Endometrium (tissue), 2 donors: ENCODE data around the gene GLRX3.
"Not testable (repeated sequence)": the region's sequence is repeated elsewhere in the genome, so short reads cannot be mapped to it uniquely, and the experiment has no call there.

Source experiments
- FAIRE-seq: peaks from 2 replicates; lab custom pipeline; 2012; peaks lifted over from hg19 to GRCh38; lab: Jason Lieb, UNC
- donor health status: control.
- donor health status: control.

Gene GLRX3

DNA sequence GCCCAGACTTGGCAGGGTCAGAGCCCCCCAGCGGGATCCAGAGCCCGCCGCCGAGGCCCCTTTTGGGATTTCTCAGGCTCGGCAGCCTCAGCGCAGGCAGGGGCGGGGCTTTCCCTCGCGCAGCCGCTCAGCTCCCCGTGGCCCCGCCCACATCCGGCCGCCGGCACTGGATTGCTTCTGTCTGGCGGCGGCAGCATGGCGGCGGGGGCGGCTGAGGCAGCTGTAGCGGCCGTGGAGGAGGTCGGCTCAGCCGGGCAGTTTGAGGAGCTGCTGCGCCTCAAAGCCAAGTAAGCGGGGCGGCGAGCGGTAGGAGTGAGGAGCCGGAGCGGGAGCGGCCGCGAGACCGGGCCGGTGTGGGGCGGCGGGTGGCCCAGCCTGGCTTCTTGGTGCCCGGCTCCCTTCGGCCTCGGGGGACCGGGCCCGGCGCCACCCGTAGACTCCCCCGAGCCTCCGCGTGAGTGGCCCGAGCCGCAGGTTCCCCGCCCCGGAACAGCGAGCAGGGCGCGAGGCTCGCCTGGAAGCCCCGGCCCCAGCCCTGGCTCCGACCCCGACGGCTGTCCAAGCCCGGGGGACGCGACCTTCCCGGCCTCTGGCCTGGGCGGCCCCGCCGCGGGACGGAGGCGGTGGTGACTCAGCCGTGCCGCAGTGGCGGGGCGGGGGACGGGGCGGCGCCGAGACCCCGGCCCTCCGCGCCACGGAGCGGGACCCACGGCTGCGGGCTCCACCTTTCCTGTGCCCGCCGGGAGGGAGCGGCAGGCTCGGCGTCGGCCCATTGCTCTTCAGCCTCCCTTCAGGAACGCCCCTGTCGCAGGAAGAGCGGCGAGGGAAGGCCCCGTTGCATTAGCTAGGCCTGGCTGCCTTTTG, at the start of gene GLRX3:
Gene GLRX3 (plus strand): TSS at position 166 of the 864 bp plus-strand sequence. CDS start 30 bp downstream, at position 196.
- FAIRE-seq: no peak

DNA sequence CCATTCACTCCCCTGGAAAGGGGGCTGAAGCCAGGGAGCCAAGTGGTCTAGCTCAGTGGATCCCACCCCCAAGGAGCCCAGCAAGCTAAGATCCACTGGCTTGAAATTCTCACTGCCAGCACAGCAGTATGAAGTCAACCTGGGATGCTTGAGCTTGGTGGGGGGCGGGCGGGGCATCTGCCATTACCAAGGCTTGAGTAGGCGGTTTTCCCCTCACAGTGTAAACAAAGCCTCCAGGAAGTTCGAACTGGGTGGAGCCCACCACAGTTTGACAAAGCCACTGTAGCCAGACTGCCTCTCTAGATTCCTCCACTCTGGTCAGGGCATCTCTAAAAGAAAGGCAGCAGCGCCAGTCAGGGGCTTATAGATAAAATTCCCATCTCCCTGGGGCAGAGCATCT, 45.6 kb upstream of the GLRX3 start:
- not testable (repeated sequence) for FAIRE-seq

DNA sequence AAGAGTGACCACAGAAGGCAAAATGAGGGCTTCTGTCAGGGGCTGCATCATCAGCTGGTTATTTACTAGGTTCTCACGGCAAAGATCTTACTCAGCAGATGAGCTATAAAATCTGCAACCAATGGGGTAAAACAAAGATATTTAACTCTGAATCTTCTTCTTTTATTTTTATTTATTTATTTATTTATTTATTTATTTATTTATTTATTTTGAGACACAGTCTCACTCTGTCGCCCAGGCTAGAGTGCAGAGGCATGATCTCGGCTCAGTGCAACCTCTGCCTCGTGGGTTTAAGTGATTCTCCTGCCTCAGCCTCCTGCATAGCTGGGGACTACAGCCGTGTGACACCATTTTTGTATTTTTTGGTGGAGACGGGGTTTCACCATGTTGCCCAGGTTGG, 36.8 kb upstream of the GLRX3 start:
- FAIRE-seq: no peak

DNA sequence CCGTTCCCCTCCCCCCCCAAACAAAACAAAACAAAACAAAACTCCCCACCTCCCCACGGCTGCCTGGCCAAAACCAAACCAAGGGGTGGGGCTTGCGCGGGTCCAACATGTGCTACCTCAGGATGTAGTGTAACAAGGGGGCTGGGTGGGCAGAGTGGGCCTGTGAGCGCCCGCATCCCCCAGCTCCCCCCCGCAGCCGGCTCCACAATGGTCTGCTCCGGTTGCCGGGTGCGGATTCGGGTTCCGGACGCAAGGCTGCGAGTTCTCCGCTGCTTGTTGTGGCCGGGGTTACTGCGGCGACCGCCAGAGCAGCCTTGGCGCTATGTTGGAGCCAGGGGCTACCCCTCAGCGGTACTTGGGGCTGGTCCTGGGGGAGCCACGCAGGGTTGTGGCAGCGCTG, 30.5 kb upstream of the GLRX3 start:
- FAIRE-seq: no peak

DNA sequence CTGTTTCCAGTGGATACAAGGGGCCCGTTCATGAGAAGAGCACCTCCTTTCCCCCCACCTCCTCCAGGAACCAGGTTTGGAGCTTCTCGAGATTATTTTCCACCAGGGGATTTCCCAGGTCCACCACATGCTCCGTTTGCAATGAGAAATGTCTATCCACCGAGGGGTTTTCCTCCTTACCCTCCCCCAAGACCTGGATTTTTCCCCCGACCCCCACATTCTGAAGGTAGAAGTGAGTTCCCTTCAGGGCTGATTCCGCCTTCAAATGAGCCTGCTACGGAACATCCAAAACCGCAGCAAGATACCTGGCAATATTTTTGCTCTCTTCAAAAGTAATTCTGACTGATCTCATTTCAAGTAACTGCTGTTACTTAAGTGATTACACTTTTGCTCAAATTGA, 28.0 kb upstream of the GLRX3 start:
- FAIRE-seq: not testable (repeated sequence)

DNA sequence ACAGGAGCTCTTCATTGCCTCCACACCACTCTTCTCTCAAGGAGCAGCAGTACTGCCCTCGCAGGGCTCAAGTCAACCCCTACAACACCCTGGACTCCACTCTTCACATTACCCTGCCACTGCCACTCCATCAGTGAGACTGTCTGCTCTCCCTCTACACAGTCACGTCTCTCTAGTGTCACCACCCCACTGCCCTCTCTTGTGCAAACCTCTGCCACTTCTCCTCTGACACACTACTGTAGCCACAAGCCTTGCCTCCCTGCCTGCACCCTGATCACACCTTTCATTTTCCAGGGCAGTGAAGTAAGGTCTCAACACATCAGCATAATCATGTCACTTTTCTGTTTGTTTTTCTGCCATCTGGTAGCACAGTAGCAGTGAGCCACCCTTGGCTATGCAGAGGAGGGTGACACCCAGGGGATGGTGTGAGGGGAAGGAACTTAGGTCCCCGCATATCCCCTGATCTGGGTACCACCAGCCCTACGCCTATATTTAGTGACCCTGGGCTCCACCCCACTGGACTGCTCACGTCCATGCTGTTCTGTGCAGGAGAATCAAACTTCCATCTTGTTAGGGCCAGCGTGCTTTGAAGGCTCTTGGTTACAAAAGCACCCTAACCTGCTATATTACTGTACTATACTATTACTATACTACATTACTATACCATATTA, 27.1 kb upstream of the GLRX3 start:
- FAIRE-seq: no peak

DNA sequence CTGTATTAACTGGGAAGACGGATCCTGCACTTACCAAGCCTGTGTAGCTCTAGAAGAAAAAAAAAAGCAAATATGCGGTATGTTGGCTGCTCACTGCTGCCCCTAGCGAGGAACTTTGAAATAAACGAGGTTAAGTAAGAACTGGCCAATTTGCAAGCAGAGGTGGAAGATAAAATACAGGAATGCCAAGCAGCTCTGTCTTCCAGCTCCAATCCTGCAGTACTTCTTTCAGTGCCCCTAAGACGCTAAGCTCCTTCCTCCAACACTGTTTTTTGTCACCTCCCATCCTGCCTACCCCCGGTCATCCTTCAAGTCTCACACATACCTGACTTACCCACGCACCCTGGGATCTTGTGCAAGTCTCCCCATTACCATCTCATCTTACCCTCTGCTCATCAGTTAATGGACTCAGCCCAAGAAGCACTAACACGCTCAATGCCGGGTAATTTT, 26.4 kb upstream of the GLRX3 start:
- FAIRE-seq: peak; percentile 60

DNA sequence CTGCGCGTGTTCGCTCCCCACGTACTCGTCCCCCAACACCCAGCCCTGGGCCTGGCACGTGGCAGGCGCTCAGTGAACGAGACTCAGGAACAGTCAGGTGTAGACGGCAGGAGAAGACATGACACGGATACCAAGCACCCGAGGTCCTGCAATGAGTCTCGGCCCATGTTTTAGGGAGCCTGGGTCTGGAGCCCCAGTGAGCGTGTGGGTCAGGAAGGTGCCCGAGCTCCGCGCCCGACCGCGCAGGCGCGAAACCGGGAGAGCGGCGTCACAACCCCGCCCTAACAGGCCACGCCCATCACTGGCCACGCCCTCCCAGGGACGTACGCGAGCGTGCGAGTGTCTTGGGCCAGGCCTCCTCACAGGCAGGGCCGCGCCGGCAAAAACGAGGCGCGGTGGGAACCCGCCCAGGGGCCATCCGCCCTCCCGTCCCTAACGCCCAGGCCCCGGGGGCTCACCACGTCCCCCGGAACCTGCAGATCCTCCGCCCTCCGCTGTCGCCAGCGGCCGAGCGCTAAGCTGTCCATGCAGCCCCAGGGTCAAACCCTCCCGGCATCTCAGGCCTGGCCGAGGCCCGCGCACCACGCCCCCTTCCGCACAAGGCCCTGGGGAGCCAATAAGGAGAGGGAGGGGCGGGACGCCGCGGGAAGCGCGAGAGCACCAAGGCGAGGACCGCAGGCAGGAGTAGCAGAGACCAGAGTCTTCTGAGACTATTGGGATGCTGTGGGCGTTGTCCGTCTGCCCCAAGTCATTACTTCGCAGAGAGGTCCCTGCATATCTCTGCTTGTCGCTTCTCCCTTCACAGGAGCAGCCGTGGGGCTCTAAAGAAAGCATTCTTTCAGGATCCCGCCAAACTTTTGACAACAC, 25.7 kb upstream of the GLRX3 start, which contains the start of gene C10orf143:
Gene C10orf143 (minus strand): TSS at position 585 of the 867 bp plus-strand sequence. CDS start 58 bp downstream, at position 527.
- FAIRE-seq: peak; percentile 37

DNA sequence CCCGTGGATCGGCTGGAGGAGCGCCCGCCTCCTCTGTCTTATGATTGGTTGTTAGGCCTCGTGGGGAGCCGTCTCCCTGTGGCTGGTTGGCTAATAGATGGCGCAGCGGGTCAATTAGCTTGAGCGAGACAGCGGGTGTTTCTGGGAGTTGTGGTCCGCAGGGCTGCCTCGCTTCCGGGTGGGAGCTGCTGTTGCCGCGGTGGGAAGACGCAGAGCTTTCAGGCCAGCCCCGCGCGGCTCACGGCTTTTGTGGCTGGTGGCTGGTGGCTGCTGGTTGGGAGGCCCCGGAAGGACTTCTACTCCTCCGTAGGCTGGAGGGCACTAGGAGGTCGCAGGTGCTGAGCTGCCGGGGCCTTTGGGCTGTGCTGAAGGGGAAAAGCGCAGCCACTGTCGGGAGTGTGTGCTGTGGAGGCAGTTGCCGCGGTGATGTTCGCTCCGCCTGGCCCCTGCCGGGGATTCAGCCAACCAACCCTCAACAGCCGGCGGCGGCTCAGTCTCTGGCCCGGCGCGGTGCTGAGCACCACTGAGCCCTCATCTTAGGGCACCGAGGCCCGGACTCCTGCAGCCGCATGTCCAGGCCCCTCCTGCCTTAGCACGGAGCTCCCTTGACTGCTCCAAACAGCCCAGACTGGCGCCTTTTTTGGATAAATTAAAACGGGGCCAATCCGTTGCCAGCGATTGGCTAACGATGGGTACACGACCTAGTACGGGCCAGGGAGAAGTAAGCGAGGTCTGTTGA, 24.9 kb upstream of the GLRX3 start:
- FAIRE-seq: peak; percentile 85

DNA sequence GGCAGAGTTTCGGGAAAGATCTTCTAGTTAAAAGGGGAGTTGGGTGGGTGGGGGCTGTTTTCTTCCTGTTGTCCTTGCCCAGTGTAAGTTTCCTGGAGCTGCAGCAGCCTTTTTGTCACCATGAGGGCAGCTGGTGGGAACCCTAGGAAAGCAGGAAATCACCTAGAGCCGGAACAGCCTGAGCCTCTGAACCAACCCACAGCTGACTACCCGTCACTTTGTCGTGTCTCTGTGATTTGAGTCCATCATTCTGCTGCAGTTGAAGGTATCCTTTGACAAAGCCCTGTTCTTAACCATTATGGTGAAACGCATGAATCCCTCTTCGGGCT, 24.4 kb upstream of the GLRX3 start:
- no peak for FAIRE-seq

DNA sequence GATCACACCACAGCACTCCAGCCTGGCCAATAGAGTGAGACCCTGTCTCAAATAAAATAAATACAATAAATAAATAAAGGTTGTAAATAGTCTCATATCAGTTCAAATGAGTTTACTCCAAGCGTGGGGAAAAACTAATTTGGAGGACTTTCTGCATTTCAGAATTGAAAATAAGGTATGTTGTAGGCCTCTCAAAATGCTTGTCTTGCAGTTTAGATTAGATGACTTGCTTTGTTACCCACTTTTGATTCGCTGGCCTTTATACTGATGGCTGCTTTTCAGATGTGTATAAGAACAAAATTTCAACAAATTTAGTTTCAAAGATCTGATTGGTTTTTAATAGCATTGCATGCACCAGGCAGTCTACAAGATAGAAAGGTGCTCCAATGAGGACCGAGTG, 23.4 kb upstream of the GLRX3 start:
- FAIRE-seq: no peak

DNA sequence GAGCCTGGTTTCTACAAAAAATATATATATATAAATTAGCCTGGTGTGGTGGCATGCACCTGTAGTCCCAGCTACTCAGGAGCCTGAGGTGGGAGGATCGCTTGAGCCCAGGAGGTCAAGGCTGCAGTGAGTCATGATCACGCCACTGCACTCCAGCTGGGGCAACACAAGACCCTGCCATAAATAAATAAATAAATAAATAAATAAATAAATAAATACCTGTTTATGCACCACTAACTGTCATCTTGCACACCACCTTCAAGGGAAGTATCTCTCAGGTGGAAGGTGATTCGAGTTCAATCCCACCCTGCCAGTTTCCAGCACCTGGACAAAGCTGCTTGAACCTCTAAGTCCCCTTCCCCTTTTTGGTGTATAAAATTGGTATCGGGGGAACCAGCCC, 19.2 kb upstream of the GLRX3 start:
- not testable (repeated sequence) for FAIRE-seq

DNA sequence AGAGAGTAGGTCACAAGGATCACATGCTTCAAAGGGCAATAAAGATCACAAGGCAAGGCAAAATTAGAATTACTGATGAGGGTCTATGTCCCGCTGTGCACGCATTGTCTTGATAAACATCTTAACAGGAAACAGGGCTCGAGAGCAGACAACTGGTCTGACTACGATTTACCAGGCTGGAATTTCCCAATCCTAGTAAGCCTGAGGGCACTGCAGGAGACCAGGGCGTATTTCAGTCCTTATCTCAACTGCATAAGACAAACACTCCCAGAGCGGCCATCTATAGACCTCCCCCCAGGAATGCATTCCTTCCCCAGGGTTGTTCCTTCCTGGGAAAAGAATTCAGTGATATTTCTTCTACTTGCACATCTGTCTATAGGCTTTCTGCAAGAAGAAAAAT, 18.7 kb upstream of the GLRX3 start:
- not testable (repeated sequence) for FAIRE-seq

DNA sequence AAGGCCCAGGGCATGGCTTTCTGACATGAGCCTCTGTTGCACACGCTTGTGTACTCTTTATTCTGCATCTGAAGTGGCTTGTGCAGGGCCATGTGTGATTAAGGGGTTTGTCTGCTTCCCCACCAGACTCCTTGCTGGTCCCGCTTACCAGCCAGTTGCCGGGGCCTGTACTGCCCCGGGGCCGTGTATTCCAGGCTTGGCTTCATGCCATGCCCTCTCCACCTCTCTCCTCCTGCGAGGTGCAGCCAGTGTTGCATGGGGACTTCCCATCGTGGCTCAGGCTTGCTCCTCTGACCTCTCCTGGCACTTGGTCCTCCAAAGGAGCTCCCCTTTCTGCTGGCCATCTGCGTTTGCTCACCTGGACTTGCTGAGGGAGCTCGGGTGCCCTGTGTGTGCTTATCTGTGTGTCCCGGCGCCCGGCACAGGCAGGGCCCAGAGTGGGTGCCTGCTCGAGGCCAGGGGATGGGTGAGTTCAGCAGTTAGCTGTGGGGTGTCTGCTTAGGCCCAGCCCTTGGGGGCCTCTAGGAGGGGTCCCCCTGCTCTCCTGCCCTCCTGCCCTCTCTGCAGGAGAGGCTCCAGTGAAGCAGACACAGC, 14.6 kb upstream of the GLRX3 start:
- FAIRE-seq: no peak

DNA sequence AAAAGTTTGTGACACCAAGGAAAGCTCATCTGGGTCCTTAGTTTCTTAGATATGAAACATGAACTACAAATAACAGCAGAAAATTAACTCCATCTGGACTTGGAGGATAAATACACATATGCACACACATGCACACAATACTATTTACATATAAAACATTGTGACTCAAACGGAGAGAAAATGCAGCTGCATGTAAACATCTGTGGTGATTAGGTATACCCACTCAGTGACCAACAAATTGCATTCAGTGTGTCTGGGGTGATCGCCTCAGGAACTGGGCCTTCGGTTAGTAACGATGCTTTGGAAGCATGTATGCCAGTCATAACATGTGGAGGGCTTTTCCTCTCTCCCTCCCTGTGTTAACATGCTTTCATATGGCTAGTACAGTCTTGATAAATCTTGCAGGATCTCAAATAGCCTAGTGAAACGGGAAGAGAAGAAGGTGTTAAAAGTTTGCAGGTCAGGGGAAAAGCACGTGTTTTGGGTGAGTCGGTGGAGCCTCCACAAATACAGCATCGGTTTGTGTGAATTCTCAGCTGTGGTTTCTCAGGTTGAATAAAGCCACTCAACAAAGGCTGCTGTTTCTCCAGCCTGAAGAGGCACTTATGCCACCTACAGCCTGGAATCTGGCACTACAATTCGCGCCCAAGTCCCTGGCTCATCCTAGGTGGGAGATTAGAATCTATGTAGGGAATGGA, 8.7 kb upstream of the GLRX3 start:
- FAIRE-seq: no peak

DNA sequence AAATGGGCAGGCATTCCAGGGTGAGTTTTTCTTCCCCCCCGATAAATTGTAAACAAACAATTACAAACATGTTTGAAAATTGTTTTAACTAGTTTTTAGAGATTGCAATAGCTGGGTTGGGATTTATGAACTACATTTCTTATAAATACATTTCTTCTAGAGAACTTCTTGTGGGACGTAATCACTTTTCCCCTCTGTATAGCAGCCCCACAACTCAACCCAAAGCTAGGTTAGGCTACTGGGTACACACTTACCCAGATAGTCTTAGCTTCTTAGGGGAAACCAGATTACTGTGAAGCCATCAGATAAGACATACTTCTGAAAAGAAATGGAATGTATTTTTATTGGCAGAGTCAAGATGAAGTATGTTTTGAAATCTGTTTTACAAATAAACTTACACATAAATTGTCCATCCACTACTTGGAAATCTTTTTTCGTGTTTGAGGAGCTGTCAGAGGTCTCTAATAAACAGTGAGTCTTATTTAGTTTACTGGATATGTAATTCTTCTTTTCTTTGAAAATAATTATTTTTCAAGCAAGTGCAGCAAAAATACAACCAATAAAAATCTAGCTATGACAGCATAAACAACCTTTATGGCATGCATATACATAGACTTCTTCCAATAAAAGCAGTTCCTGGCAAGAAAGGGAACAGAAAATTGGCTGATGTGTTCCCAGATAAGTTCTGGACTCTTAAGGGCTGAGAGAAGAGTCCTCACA, 8.0 kb upstream of the GLRX3 start:
- FAIRE-seq: no peak

DNA sequence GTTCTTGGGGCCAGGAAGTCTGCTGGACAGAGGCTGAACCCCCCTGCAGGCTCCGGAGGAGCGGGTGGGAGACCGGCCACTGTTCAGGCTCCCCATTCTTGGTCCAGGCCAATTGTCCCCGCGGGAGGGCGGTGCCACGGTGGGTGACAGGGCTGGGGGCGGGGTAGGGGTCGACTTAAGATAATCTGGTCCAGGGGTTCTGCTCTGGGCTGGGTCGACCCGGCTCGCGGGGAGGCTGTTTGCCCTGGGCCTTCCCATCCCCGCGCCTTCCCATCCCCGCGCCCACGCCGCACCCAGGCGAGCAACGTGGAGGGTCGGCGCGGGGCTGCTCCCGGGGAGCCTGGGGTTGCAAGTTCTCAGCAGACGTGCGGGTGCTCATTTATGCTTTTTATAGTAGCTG, 7.3 kb upstream of the GLRX3 start:
- FAIRE-seq: no peak

DNA sequence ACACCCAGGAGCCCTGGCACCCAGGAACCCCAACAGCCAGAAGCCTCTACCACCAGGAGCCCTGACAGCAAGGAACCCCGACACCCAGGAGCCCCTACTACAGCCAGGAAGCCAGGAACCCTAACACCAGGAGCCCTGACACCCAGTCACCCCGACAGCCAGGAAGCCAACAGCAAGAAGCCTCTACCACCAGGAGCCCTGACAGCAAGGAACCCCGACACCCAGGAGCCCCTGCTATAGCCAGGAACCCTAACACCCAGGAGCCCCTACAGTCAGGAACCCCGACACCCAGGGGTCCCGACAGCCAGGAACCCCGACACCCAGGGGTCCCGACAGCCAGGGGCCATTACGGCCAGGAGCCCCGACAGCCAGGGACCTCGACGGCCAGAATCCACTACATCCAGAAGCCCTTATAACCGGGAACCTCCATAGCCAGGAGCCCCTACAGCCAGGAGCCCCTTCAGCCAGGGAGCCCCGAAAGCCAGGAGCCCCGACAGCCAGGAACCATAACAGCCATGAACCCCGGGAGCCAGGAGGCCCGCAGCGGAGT, 440 bp upstream of the GLRX3 start:
- FAIRE-seq: no peak

DNA sequence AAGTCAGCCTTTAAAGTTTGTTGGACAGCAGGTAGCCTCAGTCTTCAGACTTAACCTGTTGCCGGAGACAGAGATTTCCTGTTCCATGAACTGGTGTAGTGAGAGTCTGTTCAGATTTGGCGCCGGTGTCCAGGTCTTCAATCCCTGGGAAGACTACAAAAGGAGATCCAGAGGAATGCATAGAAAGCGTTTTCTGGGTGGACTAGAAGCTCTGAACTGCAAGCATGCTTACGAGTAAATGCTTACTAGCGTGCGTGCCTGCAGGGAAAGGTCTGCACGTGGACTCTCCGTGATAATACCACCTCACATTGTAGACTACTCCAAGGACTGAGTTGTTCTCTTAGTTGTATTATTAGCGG, 878 bp downstream of the GLRX3 start:
- FAIRE-seq: no peak
